Epidermal melanocyte (primary cell): ENCODE measurements around the gene SMC4.

Experiments
- DNase-seq: peaks from one replicate; pipeline ENCODE4 v3.0.0; 2011; ENCODE audit warnings: low spot score; ENCODE audit not compliant: insufficient read length

SMC4 gene

DNA sequence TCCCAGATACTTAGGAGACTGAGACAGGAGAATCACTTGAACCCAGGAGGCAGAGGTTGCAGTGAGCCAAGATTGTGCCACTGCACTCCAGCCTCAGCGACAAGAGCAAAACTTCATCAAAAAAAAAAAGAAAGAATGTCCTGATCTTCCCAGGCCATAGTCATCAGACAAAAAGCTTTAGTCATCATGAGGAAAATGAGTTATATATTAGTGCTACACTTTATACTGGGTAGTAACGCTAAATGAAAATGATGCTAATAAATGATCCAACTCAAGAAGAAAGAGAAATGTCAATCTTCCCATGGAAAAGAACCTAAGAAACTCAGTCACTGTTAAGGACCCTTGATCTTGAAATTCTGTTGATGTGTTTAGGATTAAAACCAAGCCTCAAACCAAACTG, 76.4 kb downstream of the SMC4 start:
- no peak for DNase-seq

DNA sequence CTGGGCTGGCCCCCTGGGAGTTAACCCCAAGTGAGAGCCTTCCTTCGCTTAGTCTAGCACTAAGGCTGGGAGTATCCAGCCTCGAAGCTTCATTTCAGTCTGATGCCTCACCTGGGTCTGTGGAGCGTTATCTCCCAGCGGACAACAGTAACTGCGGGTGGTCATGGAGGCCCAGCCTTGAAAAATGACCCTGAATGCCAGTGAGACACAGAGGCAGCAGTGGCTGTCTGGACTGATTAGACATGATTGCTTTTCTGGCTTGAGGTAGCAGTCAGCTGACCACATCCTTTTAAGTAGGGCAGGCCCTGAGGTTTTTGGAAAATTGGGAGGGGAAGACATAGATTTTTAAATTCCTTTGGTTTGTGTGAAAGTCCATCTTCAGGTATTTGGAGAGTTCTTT, 78.3 kb downstream of the SMC4 start:
- DNase-seq, result no peak

GRCh38 chr3:160478338-160478737, 78.9 kb downstream of the SMC4 start:
- DNase-seq, result no peak

DNA sequence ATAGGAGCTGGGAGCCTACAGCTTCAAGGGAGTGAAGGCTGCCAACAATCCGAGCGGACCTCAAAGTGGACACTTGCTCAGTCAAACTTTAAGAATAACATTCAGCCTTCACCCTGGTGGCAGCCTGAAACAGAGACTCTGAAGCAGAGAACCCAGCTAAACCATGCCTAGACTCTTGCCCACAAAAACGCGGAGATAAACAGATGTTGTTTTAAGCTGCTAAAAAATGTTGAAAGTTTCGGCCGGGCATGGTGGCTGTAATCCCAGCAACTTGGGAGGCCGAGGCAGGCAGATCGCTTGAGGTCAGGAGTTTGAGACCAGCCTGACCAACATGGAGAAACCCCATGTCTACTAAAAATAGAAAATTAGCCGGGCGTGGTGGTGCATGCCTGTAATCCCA, 79.9 kb downstream of the SMC4 start:
- DNase-seq, result no peak

DNA sequence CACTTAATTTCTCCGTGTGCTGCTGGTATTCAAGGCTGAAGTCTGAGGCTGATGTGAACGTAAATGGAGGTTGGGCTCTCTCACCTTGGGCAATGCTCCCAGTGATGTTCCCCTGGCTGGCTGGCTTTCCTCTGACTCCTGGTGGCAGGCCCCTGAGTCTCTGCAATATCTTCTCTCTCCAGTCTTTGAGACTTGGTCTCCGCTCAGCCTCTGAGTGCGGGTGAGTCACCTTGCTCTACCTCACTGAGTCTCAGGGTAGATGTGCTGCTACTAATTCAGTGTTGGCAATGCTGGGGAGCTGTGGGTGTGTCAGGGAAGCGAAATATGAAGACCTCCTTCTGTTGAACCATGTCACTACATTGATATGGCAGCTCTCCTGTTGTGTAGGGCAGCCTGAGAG, 81.5 kb downstream of the SMC4 start:
- no peak for DNase-seq

DNA sequence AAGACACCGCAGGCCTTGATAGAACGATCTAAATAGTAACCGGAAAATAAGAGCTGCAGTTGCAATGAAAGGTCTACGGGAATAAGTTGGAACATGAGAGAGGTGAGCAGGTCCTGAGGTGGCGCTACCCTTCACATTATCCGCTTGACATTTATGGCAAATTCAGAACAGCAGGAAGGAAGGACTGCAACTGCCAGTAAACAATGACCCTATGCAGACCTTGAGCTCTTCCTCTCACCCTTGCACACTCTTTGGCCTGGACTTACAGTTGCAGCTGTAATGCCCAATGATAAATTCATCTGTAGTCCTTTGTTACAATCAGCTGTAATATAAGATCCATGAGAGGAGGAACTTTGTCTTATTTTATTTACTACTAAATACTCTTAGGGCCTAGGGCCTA, 82.4 kb downstream of the SMC4 start:
- no peak for DNase-seq

DNA sequence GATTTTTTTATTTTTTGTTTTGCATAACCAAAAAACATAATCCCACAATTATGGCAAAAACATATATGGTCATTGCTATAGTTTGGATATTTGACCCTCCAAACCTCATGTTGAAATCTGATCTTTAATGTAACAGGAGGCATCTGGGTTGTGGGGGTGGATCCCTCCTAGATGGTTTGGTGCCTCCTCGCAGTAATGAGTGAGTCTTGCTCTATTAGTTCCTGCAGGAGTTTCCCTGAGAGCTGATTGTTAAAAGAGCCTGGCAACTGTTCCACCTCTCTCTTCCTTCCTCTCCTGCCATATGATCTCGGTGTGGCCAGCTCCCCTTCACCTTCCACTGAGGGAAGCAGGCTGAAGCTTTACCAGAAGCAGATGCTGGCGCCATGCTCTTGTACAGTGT, 83.3 kb downstream of the SMC4 start:
- no peak for DNase-seq
